ENCODE measurements around the gene PLCD3.

DNA sequence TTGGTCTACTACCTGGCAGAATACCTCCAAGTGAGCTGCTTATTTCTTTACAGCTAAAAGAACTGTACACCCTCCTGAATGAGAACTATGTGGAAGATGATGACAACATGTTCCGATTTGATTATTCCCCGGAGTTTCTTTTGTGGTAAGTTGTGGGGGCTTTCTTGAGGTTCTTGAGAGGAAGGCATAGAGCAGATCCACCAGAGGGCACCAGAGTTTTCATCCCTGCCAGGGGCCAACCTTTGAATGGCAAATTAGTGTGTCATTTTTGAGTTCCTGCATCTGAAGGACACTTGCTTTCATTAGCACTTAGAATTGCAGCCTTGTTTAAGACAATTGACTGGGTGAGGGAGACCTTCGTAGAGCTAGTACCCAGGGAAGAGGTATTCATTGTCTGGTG lies 36.2 kb downstream of the PLCD3 start:
- TF ChIP-seq POLR2A (IDR thresholded peaks at IDR 0.05) (no peak), POLR2AphosphoS5 (IDR thresholded peaks at IDR 0.05) (no peak)
- TF ChIP-seq, protein P1, sequence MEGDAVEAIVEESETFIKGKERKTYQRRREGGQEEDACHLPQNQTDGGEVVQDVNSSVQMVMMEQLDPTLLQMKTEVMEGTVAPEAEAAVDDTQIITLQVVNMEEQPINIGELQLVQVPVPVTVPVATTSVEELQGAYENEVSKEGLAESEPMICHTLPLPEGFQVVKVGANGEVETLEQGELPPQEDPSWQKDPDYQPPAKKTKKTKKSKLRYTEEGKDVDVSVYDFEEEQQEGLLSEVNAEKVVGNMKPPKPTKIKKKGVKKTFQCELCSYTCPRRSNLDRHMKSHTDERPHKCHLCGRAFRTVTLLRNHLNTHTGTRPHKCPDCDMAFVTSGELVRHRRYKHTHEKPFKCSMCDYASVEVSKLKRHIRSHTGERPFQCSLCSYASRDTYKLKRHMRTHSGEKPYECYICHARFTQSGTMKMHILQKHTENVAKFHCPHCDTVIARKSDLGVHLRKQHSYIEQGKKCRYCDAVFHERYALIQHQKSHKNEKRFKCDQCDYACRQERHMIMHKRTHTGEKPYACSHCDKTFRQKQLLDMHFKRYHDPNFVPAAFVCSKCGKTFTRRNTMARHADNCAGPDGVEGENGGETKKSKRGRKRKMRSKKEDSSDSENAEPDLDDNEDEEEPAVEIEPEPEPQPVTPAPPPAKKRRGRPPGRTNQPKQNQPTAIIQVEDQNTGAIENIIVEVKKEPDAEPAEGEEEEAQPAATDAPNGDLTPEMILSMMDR (IDR thresholded peaks at IDR 0.05), result peak; percentile 27 to 43 (median 39)
